GM21825 (cell line): Measurements from ENCODE around the gene TRIM67.

Source experiments
- ATAC-seq: cut with Tn5 transposase; IDR thresholded peaks from one replicate; pipeline ENCODE4 v1.9.1; 2021; ENCODE audit warnings: mild to moderate bottlenecking, moderate library complexity; ENCODE audit not compliant: unreplicated experiment

Gene TRIM67

GRCh38 chr1:231232870-231233734, 71.2 kb downstream of the TRIM67 start:
- peak; percentile 78 for ATAC-seq

DNA sequence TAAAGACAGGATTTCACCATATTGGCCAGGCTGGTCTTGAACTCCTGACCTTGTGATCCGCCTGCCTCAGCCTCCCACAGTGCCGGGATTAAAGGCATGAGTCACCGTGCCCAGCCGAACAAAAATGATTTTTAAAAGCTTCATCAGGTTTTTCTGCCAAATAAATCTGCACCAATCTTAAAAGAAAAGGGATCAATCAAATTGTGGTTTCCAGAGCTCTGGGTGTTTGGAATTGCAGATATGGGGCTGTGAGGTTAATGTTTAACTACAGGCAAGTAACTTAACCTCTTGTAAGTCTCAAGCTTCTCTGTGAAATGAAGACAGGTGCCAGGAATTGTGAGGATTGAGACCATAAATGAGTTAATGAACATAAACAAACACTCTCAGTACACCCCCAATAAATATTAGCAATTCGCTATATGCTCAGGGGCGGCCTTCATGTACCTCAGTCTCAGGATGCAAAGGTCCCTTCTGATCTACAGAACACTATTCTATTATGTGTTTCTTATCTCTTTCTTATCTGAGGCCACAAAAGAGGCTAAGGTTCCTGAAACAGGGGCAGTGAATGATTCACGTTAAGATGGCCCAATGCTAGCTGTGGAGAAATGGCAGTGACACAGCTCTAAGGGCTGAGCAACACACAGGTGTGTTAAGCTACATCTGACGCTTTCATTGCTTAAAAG, 72.0 kb downstream of the TRIM67 start:
- ATAC-seq = no peak

DNA sequence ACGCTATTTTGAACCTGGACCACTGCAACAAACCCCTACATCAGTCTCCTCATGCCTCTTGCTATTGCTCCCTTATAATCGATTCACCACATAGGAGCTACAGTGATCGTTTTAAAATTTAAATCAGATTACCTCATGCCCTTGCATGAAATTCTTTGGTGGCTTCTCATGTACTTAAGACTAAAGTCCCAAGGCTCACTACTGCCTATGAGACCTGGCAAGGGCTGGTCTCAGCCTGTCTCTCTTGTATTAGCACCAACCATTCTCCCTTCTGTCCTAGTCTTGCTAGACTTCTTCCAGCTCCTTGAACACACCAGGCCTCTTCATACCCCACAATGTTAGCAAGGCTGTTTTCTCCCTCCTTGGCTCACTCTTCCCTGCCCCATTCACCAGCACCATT, 72.6 kb downstream of the TRIM67 start:
- no peak for ATAC-seq

GRCh38 chr1:231235526-231236207, 73.8 kb downstream of the TRIM67 start:
- no peak for ATAC-seq

- no peak for ATAC-seq
Measured at GRCh38 chr1:231236208-231236591, 74.3 kb downstream of the TRIM67 start.

DNA sequence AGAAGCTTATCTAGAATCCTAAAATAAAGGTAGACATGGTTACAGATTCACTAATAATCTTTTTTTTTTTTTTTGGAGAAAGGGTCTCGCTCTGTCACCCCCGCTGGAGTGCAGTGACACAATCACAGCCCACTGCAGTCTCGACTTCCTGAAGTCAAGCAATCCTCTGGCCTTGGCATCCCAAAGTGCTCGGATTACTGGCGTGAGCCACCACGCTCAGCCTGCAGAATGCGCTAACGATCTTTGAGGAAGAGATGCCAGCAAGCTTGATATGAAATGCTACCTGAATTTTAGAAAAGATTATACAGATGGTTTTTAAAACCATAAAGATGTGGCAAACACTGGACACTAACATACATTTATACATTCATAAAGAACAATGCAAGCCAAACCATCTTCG, 75.1 kb downstream of the TRIM67 start:
- no peak for ATAC-seq

GRCh38 chr1:231238298-231238697, 76.4 kb downstream of the TRIM67 start:
- ATAC-seq = no peak

DNA sequence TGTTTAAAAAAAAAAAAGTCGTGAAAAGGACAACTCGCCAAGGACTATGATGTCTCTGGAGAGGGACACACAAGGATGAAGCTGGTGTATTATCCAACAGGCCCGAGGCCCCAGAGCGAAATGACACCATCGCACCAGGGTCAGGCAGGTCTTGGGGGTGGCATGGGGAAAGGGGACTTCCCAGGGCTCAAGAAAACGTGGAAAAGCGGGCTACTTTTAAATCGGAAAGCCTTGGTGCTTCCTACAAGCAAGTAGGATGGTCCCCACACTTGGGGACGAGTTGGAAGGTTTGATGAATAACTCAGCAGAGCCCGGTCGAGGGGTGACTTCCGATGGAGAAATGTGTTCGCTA, 78.6 kb downstream of the TRIM67 start:
- peak; percentile 9 for ATAC-seq

GRCh38 chr1:231240883-231241735, 79.3 kb downstream of the TRIM67 start, which contains the start of gene GNPAT:
Gene GNPAT, plus strand, starts transcription at chr1:231241212. Its CDS starts 167 bp downstream, at chr1:231241379.
- peak; percentile 93 for ATAC-seq

- ATAC-seq = peak; percentile 21
Measured at GRCh38 chr1:231241750-231242149, 79.9 kb downstream of the TRIM67 start.

GRCh38 chr1:231242516-231243198, 80.8 kb downstream of the TRIM67 start:
- no peak for ATAC-seq

DNA sequence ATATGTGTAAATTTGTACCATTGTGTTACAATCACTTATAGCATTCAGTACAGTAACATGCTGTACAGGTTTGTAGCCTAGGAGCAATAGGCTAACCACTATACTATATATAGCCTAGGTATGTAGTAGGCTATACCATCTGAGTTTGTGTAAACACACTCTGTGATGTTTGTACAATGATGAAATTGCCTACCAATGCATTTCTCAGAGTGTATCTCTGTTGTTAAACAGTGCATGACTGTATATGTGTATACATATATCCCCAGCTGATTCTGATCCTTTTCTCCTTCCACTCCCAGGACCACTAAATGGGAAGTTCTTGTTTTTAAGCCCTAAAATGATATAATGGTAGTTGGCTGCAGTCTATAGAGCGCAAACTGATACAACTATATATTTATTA, 86.9 kb downstream of the TRIM67 start:
- ATAC-seq = no peak

GRCh38 chr1:231252336-231252735, 90.5 kb downstream of the TRIM67 start:
- no peak for ATAC-seq

- no peak for ATAC-seq
Measured at GRCh38 chr1:231260351-231260750, 98.5 kb downstream of the TRIM67 start.

DNA sequence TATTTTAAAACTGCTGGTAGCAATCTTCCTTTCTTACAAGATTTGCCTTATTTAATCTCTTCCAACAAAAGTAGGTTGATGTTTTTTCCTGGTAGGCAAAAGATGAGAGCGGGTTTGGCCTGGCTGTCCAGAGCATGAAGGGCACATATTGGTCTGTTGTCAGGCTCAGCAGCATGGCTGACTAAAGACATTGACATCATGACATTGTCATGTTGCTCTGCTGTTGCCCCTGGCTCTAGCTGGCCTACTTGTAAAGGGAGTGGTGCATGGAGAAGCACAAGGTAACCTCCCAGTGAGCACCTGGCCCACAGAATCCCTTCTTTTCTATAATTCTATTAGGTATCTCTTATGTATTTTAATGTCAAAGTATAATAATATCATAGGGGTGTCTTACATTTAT, 102.8 kb downstream of the TRIM67 start:
- no peak for ATAC-seq

DNA sequence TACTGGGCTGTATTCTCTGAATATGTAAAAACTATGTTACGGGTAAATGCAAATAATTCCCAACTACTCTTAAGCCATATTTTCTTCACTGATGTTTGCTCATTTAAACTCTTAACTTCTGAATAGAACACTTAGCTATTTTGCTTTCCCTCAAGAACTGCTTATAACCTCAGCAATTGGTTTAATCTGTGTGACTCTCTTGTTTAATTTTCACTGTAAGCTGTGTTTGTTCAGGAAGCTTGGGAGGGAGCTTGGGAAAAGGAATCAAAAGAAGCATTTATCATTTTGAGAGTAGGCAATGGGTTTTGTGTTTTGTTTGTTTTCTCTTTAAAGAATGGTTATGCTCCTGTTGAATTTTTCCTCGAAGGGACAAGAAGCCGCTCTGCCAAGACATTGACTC, 103.5 kb downstream of the TRIM67 start:
- no peak for ATAC-seq

DNA sequence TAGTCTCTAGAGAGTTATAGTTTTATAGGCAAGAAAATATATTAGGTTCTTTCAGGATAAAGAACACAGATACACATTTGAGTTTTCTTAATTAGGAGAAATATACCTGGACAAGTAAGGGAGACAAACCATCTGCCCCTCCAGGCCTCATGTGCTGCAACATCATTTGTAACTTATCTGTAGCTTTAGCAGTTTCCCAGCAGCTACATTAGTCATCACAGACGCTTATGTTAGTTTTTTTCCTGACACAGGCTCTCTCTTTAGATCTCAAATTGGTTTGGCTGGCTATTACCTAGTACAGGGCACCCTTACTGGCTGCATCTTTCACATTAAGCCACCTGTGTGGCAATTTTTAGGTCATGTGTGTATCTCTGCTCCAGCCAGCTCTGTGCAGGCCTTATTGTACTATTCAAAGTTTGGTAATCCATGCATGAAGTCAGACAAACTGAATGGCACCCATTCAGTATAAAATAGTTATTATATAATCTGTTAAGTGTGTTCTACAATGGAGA, 105.0 kb downstream of the TRIM67 start:
- no peak for ATAC-seq
